GM12872 (cell line): ENCODE data around the gene KRTAP19-5.

Experiments
- TF ChIP-seq, protein P1 (sequence below): IDR thresholded peaks from 3 replicates; pipeline ENCODE4 v1.5.1; 2011; ENCODE audit warnings: low read depth, mild to moderate bottlenecking, low read length, moderate library complexity; ENCODE audit not compliant: insufficient read depth

KRTAP19-5 gene

DNA sequence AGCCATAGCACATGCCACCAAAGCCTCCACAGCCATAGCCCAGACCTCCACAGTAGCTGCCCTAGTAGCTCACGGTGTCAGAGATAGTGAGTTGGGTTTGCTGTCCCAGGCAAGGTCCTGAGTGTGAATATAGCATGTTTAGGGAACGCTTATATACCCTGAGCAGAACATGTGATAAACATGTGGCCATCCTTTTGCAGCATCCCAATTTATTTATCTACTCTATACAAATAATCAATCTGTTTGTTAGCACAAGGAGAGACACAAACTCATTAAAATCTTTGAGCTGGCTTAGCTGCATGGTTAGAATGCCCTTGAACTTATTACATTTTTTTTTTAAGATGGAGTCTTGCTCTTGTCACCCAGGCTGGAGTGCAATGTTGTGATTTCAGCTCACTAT is 14.6 kb downstream of the KRTAP19-5 start, which contains the start of gene KRTAP19-2:
Gene KRTAP19-2 (minus strand): TSS at position 101 of the 400 bp plus-strand sequence. CDS start 88 bp downstream, at position 13.
- TF ChIP-seq, protein P1, sequence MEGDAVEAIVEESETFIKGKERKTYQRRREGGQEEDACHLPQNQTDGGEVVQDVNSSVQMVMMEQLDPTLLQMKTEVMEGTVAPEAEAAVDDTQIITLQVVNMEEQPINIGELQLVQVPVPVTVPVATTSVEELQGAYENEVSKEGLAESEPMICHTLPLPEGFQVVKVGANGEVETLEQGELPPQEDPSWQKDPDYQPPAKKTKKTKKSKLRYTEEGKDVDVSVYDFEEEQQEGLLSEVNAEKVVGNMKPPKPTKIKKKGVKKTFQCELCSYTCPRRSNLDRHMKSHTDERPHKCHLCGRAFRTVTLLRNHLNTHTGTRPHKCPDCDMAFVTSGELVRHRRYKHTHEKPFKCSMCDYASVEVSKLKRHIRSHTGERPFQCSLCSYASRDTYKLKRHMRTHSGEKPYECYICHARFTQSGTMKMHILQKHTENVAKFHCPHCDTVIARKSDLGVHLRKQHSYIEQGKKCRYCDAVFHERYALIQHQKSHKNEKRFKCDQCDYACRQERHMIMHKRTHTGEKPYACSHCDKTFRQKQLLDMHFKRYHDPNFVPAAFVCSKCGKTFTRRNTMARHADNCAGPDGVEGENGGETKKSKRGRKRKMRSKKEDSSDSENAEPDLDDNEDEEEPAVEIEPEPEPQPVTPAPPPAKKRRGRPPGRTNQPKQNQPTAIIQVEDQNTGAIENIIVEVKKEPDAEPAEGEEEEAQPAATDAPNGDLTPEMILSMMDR, result no peak

DNA sequence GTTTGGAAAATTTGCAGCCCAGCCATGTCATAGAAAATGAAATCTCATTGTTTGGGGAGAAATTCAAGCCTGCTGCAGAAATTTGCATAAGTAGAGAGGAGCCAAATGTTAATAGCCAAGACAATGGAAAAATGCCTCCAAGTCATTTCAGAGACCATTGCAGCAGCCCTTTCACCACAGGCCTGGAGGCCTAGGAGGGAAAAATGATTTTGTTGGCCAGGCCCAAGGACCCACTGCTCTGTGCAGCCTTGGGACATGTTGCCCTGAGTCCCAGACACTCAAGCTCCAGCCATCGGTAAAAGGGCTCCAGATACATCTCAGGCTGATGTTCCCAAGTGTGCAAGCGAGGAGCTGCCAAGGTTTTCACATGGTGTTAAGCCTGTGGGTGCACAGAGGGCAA is 15.8 kb downstream of the KRTAP19-5 start:
- TF ChIP-seq, protein P1, result no peak

DNA sequence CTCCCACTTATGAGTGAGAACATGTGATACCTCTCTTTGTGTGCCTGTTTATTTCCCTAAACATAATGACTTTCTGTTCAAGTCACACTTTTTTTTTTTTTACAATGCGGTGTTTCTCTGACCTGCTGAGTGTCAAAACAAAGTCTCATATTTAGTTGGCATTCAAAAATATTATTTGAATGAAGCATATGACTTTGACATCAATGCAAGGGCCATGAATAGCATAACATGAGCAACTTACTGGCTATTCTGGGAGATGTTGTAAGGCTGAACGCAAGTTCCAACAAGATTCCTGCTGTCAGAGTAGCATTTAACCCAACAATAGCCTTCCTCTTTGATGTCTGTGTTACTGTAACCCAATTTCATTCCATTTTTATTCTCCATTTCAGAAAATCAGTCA is 19.8 kb downstream of the KRTAP19-5 start:
- TF ChIP-seq, protein P1, result no peak

DNA sequence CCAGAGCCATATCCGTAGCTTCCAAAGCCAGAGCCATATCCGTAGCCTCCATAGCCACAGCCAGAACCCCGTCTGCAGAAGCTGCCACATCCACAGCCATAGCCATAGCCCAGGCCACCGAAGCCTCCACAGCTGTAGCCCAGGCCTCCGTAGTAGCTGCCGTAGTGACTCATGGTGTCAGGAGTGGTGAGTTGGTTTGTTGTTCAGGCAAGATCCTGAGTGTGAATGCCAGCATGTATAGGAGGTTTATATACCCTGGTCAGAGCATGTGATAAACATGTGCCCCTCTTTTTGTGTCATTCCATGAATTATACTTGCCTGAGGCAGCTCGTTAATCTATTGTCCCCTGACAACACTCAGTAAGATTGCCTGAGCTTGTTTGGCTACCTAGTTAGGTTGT is 21.8 kb downstream of the KRTAP19-5 start, which contains the start of gene KRTAP19-1:
Gene KRTAP19-1 (minus strand): TSS at position 223 of the 400 bp plus-strand sequence. CDS start 50 bp downstream, at position 173.
- TF ChIP-seq, protein P1, result no peak

DNA sequence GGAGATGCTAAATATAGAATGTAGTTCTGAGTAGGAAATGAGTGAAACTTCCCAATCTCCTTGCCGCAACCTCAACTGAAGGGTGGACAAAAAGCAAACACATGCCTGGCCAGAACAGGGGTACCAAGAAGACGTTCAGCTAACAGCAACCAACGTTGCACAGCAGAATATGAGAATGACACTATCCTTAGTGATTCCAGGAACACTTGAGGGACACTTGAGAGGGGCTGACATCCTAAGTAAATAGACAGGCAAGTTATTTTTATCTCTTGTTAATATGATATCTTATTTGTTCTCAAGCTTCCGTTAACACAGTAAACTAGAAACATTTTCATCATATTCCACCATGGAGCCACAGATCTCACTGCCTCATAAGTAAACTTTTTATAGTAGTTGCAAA is 22.7 kb downstream of the KRTAP19-5 start:
- TF ChIP-seq, protein P1, result no peak

DNA sequence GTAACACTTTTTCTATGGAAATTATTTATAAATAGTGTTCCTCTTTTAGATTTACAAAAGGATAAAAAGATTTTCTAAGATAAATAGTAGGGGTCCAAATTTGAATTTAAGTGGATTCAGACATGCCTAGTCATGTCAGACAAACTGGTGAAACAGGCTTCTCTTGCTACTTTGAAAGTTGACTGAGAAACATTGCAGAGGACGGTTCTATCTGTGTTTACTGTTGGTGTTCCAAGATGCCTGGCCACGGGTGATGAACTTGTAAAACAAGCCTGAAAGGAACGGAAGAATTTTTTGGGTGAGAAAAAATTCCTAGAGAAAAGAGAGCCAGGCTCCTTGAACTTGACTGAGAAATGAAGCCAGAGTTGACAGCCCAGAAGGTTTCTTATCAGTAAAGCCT is 23.9 kb downstream of the KRTAP19-5 start:
- TF ChIP-seq, protein P1, result no peak

DNA sequence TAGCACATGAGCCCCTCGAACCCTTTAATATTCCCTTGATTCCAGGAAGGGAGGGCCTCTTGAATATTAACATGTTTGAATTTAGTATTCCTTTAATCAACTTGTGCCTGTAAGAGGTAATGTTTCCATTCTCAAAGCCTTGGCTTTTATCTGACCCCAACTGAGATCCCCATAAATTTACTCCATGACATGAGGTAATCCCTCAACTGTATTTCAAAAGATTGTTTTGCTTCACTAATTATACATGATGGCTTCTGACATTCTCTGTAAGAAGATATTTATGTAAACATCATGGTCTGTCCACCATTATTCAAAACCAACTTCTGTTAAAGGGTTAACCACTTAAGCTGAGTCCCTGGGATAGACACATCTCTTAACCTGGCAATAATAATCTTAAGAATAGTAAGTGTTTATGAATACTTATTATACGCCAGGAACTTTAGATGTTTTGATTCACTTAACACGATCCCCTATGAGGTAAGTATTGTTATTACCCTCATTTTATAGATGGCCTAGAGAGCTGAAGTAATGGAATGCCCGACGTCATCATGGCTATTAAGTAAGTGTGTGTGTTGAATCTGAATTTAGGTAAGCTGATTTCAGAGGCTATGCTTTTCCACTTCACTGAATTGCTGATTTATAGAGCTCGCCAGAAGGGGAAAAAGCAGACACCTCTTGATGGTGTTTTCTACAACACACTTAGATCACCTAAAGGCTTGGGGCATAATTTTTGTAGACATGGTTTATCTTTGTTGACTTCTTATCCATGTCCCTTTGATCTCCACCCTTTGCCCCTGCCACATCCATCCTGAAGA is 32.8 kb downstream of the KRTAP19-5 start:
- TF ChIP-seq, protein P1, result no peak
